NCI-H345 treated with DMSO at 0.1 percent for 48 hours (cell line): ENCODE data around the gene XG.
"Not testable (repeated sequence)": the region's sequence is repeated elsewhere in the genome, so short reads cannot be mapped to it uniquely, and the experiment has no call there.

Experiments
- DNase-seq: peaks from one replicate; lab custom pipeline; 2025; ENCODE audit not compliant: unreplicated experiment; lab: John Stamatoyannopoulos, UW

XG gene

GRCh38 chrX:2780472-2781225, 28.8 kb downstream of the XG start:
- DNase-seq: not testable (repeated sequence)

GRCh38 chrX:2781226-2781571, 29.4 kb downstream of the XG start:
- no peak for DNase-seq

- DNase-seq: no peak
These were observed 29.9 kb downstream of the XG start for GRCh38 chrX:2781698-2782097.

- no peak for DNase-seq
These were observed 30.3 kb downstream of the XG start for GRCh38 chrX:2782171-2782570.

- DNase-seq: no peak
These were observed 30.9 kb downstream of the XG start for GRCh38 chrX:2782778-2783177.

- DNase-seq: no peak
These were observed 32.2 kb downstream of the XG start for GRCh38 chrX:2784026-2784425.

- no peak for DNase-seq
These were observed 33.7 kb downstream of the XG start for GRCh38 chrX:2785538-2785937.

- no peak for DNase-seq
These were observed 37.1 kb downstream of the XG start for GRCh38 chrX:2788980-2789379.

- DNase-seq: no peak
These were observed 37.7 kb downstream of the XG start for GRCh38 chrX:2789569-2789968.

GRCh38 chrX:2793752-2794151, 41.9 kb downstream of the XG start:
- no peak for DNase-seq

- no peak for DNase-seq
These were observed 42.5 kb downstream of the XG start for GRCh38 chrX:2794336-2794735.

GRCh38 chrX:2796808-2797207, 45.0 kb downstream of the XG start:
- not testable (repeated sequence) for DNase-seq

GRCh38 chrX:2799369-2799768, 47.5 kb downstream of the XG start:
- no peak for DNase-seq

GRCh38 chrX:2799980-2800379, 48.1 kb downstream of the XG start:
- DNase-seq: not testable (repeated sequence)

GRCh38 chrX:2801223-2801622, 49.4 kb downstream of the XG start:
- DNase-seq: no peak

GRCh38 chrX:2802376-2803090, 50.7 kb downstream of the XG start:
- not testable (repeated sequence) for DNase-seq

- not testable (repeated sequence) for DNase-seq
These were observed 51.6 kb downstream of the XG start for GRCh38 chrX:2803486-2803885.

- not testable (repeated sequence) for DNase-seq
These were observed 52.4 kb downstream of the XG start for GRCh38 chrX:2804106-2804843.

GRCh38 chrX:2804858-2805257, 53.0 kb downstream of the XG start:
- not testable (repeated sequence) for DNase-seq

- no peak for DNase-seq
These were observed 59.4 kb downstream of the XG start for GRCh38 chrX:2811271-2811670.

GRCh38 chrX:2812161-2812907, 60.5 kb downstream of the XG start:
- DNase-seq: not testable (repeated sequence)
